Astrocyte of the cerebellum (primary cell): Measurements from ENCODE around the gene MAK.

Source experiments
- DNase-seq: peaks from one replicate; pipeline ENCODE4 v3.0.0-alpha.2; 2011; ENCODE audit warnings: low read depth
- H3K4me3 ChIP-seq: 2 replicates; pipeline ENCODE4 v1.5.1; 2011; ENCODE audit warnings: mild to moderate bottlenecking, low read depth, low read length, moderate library complexity
- CTCF ChIP-seq: IDR thresholded peaks from 2 replicates; pipeline ENCODE4 v1.5.1; 2012; ENCODE audit warnings: low read length, low read depth, moderate library complexity, mild to moderate bottlenecking; ENCODE audit errors: missing control alignments
- in situ Hi-C: cut with HindIII; loops from 2 replicates; pipeline ENCODE4 v1.10.0; 2017; ENCODE audit warnings: low sequenced_read_pairs

MAK gene

GRCh38 chr6:10792101-10792500 is 46.2 kb downstream of the MAK start:
- TF ChIP-seq CTCF = no peak
- DNase-seq = no peak
- in situ Hi-C loops = no loop called here
- H3K4me3 ChIP-seq = no peak overlapping the region

GRCh38 chr6:10791673-10792072 is 46.7 kb downstream of the MAK start:
- H3K4me3 ChIP-seq = no peak overlapping the region
- in situ Hi-C loops = no loop called here
- TF ChIP-seq CTCF = no peak
- DNase-seq = no peak

GRCh38 chr6:10779076-10779475 is 59.3 kb downstream of the MAK start:
- H3K4me3 ChIP-seq = no peak overlapping the region
- in situ Hi-C loops = no loop called here
- TF ChIP-seq CTCF = no peak
- DNase-seq = no peak

GRCh38 chr6:10778230-10778629 is 60.1 kb downstream of the MAK start:
- no peak for TF ChIP-seq CTCF
- DNase-seq = no peak
- no peak overlapping the region for H3K4me3 ChIP-seq
- in situ Hi-C loops = no loop called here

GRCh38 chr6:10771371-10771894 is 66.9 kb downstream of the MAK start:
- in situ Hi-C loops = no loop called here
- no peak for DNase-seq
- H3K4me3 ChIP-seq = no peak overlapping the region
- TF ChIP-seq CTCF = no peak

GRCh38 chr6:10769419-10769818 is 68.9 kb downstream of the MAK start:
- no peak for DNase-seq
- in situ Hi-C loops = no loop called here
- no peak overlapping the region for H3K4me3 ChIP-seq
- TF ChIP-seq CTCF = no peak

GRCh38 chr6:10763006-10763405 is 75.3 kb downstream of the MAK start:
- TF ChIP-seq CTCF = no peak
- DNase-seq = no peak
- in situ Hi-C loops = no loop called here
- no peak overlapping the region for H3K4me3 ChIP-seq
